OCI-LY1 (cell line): ENCODE data around the gene TRIM68.

Source experiments
- H2AFZ ChIP-seq: fragments of 200-600 bp; sonication (generic), shearing (Covaris generic); 2 replicates; pipeline ENCODE4 v1.6.0; 2014; ENCODE audit warnings: antibody characterized with exemption, mild to moderate bottlenecking, low read length
- H3F3A ChIP-seq: fragments of 200-600 bp; sonication (generic), shearing (Covaris generic); 2 replicates; pipeline ENCODE4 v1.6.0; 2014; ENCODE audit warnings: mild to moderate bottlenecking, antibody characterized with exemption, low read length, moderate library complexity; ENCODE audit not compliant: insufficient read depth
- H3K27ac ChIP-seq: fragments of 200-600 bp; sonication (generic); 2 replicates; pipeline ENCODE4 v1.5.1; 2014; ENCODE audit warnings: low read length, mixed run types, mild to moderate bottlenecking, low read depth; ENCODE audit not compliant: poor library complexity, severe bottlenecking
- H3K27me3 ChIP-seq: fragments of 200-600 bp; sonication (generic); 2 replicates; pipeline ENCODE4 v1.6.0; 2014; ENCODE audit warnings: antibody characterized with exemption, mild to moderate bottlenecking, low read length, moderate library complexity; ENCODE audit not compliant: insufficient read depth
- H3K36me3 ChIP-seq: fragments of 200-600 bp; sonication (generic); 2 replicates; pipeline ENCODE4 v1.6.1; 2014; ENCODE audit warnings: mild to moderate bottlenecking, antibody characterized with exemption, low read length, moderate library complexity, mixed read lengths; ENCODE audit not compliant: insufficient read depth
- H3K4me1 ChIP-seq: fragments of 200-600 bp; sonication (generic); 2 replicates; pipeline ENCODE4 v1.5.1; 2014; ENCODE audit warnings: mild to moderate bottlenecking, low read length, moderate library complexity; ENCODE audit not compliant: insufficient read depth, severe bottlenecking
- H3K4me2 ChIP-seq: fragments of 200-600 bp; sonication (generic), shearing (Covaris generic); 2 replicates; pipeline ENCODE4 v1.6.1; 2014; ENCODE audit warnings: low read length
- H3K4me3 ChIP-seq: fragments of 200-600 bp; sonication (generic); 2 replicates; pipeline ENCODE4 v1.5.1; 2014; ENCODE audit warnings: low read length, low read depth, mild to moderate bottlenecking, mixed read lengths; ENCODE audit not compliant: poor library complexity, severe bottlenecking
- H3K79me2 ChIP-seq: fragments of 200-600 bp; shearing (Covaris generic); 2 replicates; pipeline ENCODE4 v1.6.1; 2016; ENCODE audit warnings: mixed run types, low read length, mixed read lengths; ENCODE audit not compliant: insufficient read depth
- H3K9ac ChIP-seq: fragments of 200-600 bp; sonication (generic), shearing (Covaris generic); 2 replicates; pipeline ENCODE4 v1.6.1; 2014; ENCODE audit warnings: mild to moderate bottlenecking, low read length, mixed read lengths
- H3K9me2 ChIP-seq: fragments of 200-600 bp; sonication (generic), shearing (Covaris generic); 2 replicates; pipeline ENCODE4 v1.6.1; 2014; ENCODE audit warnings: low read depth, mild to moderate bottlenecking, low read length, mixed read lengths
- H3K9me3 ChIP-seq: fragments of 200-600 bp; shearing (Covaris generic); 2 replicates; pipeline ENCODE4 v1.6.1; 2014; ENCODE audit warnings: low read length, mixed read lengths
- H4K20me1 ChIP-seq: fragments of 200-600 bp; sonication (generic), shearing (Covaris generic); 2 replicates; pipeline ENCODE4 v1.6.0; 2016; ENCODE audit warnings: mild to moderate bottlenecking, low read length; ENCODE audit not compliant: insufficient read depth
- CTCF ChIP-seq: fragments of 200-600 bp; sonication (generic), shearing (Covaris generic); IDR thresholded peaks from 2 replicates; pipeline ENCODE4 v1.5.1; 2017; ENCODE audit warnings: mild to moderate bottlenecking, antibody characterized with exemption, low read length, moderate library complexity, mixed read lengths
- EZH2 ChIP-seq: fragments of 200-600 bp; sonication (generic), shearing (Covaris generic); IDR thresholded peaks from 2 replicates; pipeline ENCODE4 v1.8.0; 2017; ENCODE audit warnings: borderline replicate concordance, mixed run types, mild to moderate bottlenecking, antibody characterized with exemption, low read length, moderate library complexity, mixed read lengths

Gene TRIM68

GRCh38 chr11:4559527-4560440 lies 48.2 kb downstream of the TRIM68 start:
- no peak overlapping the region for H3K9ac ChIP-seq
- no peak for TF ChIP-seq CTCF
- no peak for TF ChIP-seq EZH2
- H3K79me2 ChIP-seq: no peaks in the 10 kb centered on the region
- H3K4me2 ChIP-seq: no peak overlapping the region
- no peaks in the 10 kb centered on the region for H4K20me1 ChIP-seq
- H2AFZ ChIP-seq: no peak overlapping the region
- no peak overlapping the region for H3K4me3 ChIP-seq
- no peaks in the 10 kb centered on the region for H3K9me3 ChIP-seq
- no peaks in the 10 kb centered on the region for H3K27me3 ChIP-seq
- H3K36me3 ChIP-seq: no peaks in the 10 kb centered on the region
- H3K9me2 ChIP-seq: no peaks in the 10 kb centered on the region
- H3F3A ChIP-seq: no peaks in the 10 kb centered on the region
- no peak overlapping the region for H3K27ac ChIP-seq
- no peaks in the 10 kb centered on the region for H3K4me1 ChIP-seq

DNA sequence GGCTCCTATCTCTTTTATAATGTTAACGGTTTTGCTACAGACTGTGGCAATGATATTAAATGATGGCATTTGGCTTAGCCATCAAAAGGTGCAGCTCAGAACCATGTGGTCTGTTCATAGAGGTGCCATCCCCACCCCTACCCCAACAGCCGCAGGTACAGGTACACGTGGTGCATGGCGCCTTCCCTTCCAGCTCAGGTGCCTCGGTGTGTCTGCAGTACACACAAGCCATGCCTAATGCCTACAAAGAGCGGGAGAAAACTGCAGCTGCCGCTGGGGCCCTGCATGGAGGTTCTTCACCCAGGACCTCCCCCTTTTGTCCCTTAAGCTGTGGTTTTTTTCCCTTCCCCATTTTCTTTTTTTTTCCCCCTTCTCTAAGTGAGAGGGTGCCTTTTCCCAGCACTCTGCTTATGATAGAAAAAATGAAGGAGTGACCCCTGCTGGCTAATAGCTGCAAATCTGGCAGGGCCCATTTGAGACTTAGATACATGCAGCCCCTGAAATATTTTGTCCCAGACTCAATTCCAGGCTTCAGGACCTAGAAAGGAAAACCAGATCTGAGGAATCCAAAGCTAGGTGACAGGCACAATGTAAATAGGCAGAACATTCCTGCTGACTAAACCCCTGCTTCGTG lies 56.6 kb downstream of the TRIM68 start:
- Histone ChIP-seq H3K9me2 (no peaks in the 10 kb centered on the region), H3K79me2 (no peaks in the 10 kb centered on the region), H3K9me3 (no peaks in the 10 kb centered on the region), H3K4me1 (no peaks in the 10 kb centered on the region), H3K27ac (no peak overlapping the region), H3K36me3 (no peaks in the 10 kb centered on the region), H3K4me3 (no peak overlapping the region), H4K20me1 (no peaks in the 10 kb centered on the region), H2AFZ (no peak overlapping the region), H3K27me3 (no peaks in the 10 kb centered on the region), H3K4me2 (no peak overlapping the region), H3K9ac (no peak overlapping the region), H3F3A (no peaks in the 10 kb centered on the region)
- TF ChIP-seq CTCF (peak; percentile 57), EZH2 (no peak)
